GM12891 (cell line): ENCODE results near the gene HSPA8.

Experiments used
- POLR2A ChIP-seq: IDR thresholded peaks from 2 replicates; pipeline ENCODE4 v1.6.1; 2011; ENCODE audit warnings: low read depth, low read length, control low read depth
- POLR2AphosphoS5 ChIP-seq: IDR thresholded peaks from 2 replicates; pipeline ENCODE4 v1.6.1; 2011; ENCODE audit warnings: low read depth, low read length, control low read depth
- TAF1 ChIP-seq: IDR thresholded peaks from 2 replicates; pipeline ENCODE4 v1.6.1; 2011; ENCODE audit warnings: low read depth, low read length, control low read depth

DNA sequence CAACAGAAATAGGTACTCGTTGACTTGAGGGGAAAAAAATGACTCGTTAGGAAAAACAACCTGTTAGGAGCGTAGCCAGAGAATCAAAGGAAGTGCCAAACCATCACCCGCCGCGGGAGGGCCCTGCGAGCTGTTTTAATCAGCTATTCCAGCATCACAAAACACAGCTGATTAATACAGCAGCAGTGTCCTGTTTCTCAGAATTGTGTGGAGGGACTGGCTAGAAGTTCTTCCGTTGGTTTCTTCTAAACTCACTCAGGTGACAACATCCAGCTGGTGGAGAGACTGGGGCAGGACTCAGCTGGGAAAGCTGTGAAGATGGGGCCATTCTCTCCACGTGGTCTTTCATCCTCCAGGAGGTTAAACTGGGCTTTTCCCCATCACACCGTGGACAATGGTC lies 28.0 kb downstream of the HSPA8 start:
- no peak for TF ChIP-seq POLR2AphosphoS5
- no peak for TF ChIP-seq TAF1
- no peak for TF ChIP-seq POLR2A
